NCI-H345 treated with DMSO at 0.1 percent for 48 hours (cell line): ENCODE data around the gene SPATS2L.
"Not testable (repeated sequence)": the region's sequence is repeated elsewhere in the genome, so short reads cannot be mapped to it uniquely, and the experiment has no call there.

Experiments used
- DNase-seq: peaks from one replicate; lab custom pipeline; 2025; ENCODE audit not compliant: unreplicated experiment; lab: John Stamatoyannopoulos, UW

Gene SPATS2L

GRCh38 chr2:200319548-200320337, 13.2 kb downstream of the SPATS2L start:
- DNase-seq: no peak

- no peak for DNase-seq
Measured at GRCh38 chr2:200320344-200320743, 13.9 kb downstream of the SPATS2L start.

- no peak for DNase-seq
Measured at GRCh38 chr2:200320991-200321390, 14.5 kb downstream of the SPATS2L start.

GRCh38 chr2:200321780-200322534, 15.5 kb downstream of the SPATS2L start:
- DNase-seq: no peak

GRCh38 chr2:200322607-200323006, 16.1 kb downstream of the SPATS2L start:
- no peak for DNase-seq

GRCh38 chr2:200324362-200324761, 17.9 kb downstream of the SPATS2L start:
- no peak for DNase-seq

- DNase-seq: no peak
Measured at GRCh38 chr2:200329384-200329783, 22.9 kb downstream of the SPATS2L start.

- DNase-seq: no peak
Measured at GRCh38 chr2:200329798-200330197, 23.3 kb downstream of the SPATS2L start.

- DNase-seq: no peak
Measured at GRCh38 chr2:200330351-200331060, 24.0 kb downstream of the SPATS2L start.

GRCh38 chr2:200331061-200331400, 24.5 kb downstream of the SPATS2L start:
- DNase-seq: no peak

GRCh38 chr2:200335657-200336056, 29.2 kb downstream of the SPATS2L start:
- peak; percentile 37 for DNase-seq

GRCh38 chr2:200336980-200337615, 30.6 kb downstream of the SPATS2L start:
- DNase-seq: no peak

GRCh38 chr2:200337621-200338020, 31.1 kb downstream of the SPATS2L start:
- no peak for DNase-seq

- no peak for DNase-seq
Measured at GRCh38 chr2:200338692-200339091, 32.2 kb downstream of the SPATS2L start.

- DNase-seq: no peak
Measured at GRCh38 chr2:200340508-200341224, 34.2 kb downstream of the SPATS2L start.

- no peak for DNase-seq
Measured at GRCh38 chr2:200341376-200341775, 34.9 kb downstream of the SPATS2L start.

- no peak for DNase-seq
Measured at GRCh38 chr2:200342235-200342634, 35.7 kb downstream of the SPATS2L start.

- DNase-seq: no peak
Measured at GRCh38 chr2:200342654-200343053, 36.2 kb downstream of the SPATS2L start.

- DNase-seq: not testable (repeated sequence)
Measured at GRCh38 chr2:200344202-200344601, 37.7 kb downstream of the SPATS2L start.

GRCh38 chr2:200345975-200346374, 39.5 kb downstream of the SPATS2L start:
- DNase-seq: no peak

- no peak for DNase-seq
Measured at GRCh38 chr2:200347301-200347700, 40.8 kb downstream of the SPATS2L start.
